HG03457 (cell line): Measurements from ENCODE around the gene PRKAG2.

Experiments used
- ATAC-seq: cut with Tn5 transposase; IDR thresholded peaks from one replicate; pipeline ENCODE4 v1.9.1; 2021; ENCODE audit warnings: moderate number of reproducible peaks; ENCODE audit not compliant: unreplicated experiment

Gene PRKAG2

GRCh38 chr7:151900986-151901621, 24.2 kb upstream of the PRKAG2 start:
- no peak for ATAC-seq

- ATAC-seq = no peak
Measured at GRCh38 chr7:151900591-151900985, 23.7 kb upstream of the PRKAG2 start.

DNA sequence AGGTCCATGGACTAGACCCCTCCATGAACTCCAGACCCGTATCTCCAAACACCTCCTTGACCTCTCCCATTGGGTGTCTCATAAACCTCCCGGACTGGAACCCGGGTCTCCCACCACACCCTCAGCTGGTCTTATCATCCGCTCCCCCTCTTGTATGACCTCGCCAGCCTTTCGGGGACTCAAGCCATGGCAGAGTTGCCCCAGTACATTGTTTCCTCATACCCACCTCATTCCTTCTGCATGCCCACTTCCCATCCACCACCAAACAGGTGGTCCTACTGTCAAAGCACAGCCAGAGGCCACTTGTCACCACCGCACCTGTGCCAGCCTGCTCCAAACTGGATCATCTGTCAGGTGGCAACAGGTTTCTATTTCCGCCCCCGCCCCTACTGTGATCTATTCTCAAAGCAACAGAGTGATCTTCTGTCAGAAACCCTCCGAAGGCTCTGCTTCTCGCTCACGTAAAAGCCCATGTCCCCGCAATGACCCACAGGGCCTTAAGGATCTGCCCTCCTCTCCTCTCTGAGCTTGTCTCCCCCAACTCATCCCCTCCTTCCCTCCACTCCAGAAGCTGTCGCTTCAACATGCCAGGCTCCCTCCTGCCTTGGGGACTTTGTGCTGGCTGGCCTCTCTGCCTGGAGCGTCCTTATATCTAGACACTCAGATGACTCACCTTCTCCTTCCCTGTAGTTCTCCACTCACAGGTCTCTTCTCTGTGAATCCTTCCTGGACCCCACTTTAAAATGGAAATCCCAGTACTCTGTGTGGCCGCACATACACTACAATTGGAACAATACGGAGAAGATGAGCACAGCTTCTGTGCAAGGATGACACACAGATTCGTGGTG, 22.8 kb upstream of the PRKAG2 start:
- ATAC-seq = no peak

DNA sequence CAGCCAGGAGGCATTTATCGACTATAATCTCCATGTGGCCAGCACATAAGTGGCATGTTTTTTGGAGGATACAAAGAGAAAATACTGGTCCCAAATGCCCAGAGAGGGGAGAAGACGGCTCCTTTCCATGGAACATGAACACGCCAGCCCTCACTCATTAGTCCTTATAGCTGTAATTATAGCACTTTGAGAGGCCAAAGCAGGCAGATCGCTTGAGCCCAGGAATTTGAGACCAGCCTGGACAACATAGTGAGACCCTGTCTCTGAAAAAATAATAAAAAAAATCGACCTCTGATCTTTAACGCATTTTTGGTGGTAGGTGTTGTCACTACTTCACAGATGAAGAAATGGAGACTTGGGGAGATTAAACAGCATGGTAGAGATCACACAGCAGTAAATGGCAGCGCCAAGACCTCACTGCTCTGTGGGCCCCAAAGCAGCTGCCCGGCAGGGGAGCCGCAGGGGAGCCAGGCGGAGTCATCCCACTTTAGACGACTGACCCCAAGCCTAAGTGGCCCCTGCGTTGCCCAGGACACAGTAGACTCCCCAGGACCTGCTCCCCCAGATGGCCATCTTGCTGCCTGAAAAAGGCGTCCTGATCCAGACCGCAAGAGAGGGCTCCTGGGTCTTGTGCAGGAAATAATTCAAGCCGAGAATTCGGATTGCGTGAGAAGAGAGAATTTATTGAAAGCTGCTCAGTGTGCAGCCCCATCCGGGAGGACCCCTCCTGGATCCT, 21.2 kb upstream of the PRKAG2 start:
- ATAC-seq = no peak

- no peak for ATAC-seq
Measured at GRCh38 chr7:151897161-151897731, 20.3 kb upstream of the PRKAG2 start.

DNA sequence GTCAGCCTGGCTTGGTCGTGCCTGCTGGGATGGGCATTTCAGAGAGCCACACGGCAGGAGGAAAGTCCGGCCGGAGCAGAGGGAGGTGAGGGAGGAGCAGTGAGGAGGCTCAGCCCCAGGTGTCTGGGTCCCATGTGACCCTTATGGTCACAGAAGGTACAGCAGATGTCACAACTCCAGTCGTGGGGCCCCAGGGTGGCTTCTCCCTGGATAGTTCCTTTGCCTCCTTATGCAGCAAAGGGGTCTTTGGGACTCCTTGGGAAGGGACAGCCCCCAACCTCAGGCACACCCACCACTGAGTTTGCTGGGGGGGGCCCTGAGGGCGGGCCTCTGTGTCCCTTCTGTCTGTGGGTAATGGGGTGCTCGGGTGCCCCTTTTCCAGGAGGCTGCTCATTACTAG, 19.6 kb upstream of the PRKAG2 start:
- no peak for ATAC-seq

GRCh38 chr7:151896086-151896485, 19.2 kb upstream of the PRKAG2 start:
- ATAC-seq = no peak

GRCh38 chr7:151895631-151896031, 18.7 kb upstream of the PRKAG2 start:
- ATAC-seq = no peak

DNA sequence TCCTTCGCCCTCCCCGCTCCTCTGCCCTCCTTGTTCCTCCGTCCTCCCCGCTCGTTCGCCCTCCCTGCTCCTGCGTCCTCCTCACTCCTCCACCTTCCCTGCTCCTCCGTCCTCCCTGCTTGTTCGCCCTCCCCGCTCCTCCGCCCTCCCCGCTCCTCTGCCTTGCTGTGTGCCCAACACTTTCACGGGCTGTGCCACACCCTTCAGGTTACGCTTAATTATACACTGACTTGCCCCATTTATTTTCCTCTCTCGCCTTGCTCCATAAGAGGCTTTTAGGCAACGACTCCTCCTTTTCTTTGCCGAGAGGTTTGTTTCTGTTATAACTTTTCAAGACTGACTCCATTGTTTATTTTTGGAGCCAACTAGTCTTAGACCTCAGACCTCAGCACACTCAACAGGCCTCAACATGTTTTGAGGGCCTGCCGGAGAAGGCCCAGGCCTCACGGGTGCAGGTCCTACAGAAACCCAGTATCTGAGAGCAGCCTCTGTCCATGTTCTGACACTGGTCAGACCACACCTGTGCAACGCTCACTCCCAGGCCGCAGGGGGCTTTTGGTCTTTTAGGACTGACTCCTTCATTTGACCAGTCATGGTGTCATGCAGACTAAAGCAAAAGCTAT, 18.2 kb upstream of the PRKAG2 start:
- ATAC-seq = no peak

GRCh38 chr7:151894111-151895007, 17.4 kb upstream of the PRKAG2 start:
- no peak for ATAC-seq

GRCh38 chr7:151893405-151893923, 16.5 kb upstream of the PRKAG2 start:
- ATAC-seq = no peak

GRCh38 chr7:151891753-151892152, 14.8 kb upstream of the PRKAG2 start:
- no peak for ATAC-seq

DNA sequence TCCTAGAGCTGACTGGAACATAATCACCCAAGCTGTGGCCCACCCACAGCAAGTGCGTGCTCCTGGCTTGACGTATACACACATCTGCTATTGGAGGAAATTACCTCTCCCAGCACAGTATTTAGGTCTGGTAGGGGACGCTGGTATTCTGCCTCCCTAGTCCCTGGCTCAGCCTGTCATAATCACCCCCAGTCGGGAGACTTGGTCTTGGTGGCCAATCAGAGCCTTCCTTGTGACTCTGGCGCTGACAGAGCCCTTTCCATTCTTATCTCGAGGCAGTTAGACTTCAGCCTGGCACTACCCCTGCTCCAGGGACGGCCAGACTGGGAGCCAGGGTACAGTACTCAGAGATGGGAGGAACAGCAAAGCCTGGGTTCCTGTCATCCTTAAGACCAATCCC, 14.3 kb upstream of the PRKAG2 start:
- ATAC-seq = no peak

DNA sequence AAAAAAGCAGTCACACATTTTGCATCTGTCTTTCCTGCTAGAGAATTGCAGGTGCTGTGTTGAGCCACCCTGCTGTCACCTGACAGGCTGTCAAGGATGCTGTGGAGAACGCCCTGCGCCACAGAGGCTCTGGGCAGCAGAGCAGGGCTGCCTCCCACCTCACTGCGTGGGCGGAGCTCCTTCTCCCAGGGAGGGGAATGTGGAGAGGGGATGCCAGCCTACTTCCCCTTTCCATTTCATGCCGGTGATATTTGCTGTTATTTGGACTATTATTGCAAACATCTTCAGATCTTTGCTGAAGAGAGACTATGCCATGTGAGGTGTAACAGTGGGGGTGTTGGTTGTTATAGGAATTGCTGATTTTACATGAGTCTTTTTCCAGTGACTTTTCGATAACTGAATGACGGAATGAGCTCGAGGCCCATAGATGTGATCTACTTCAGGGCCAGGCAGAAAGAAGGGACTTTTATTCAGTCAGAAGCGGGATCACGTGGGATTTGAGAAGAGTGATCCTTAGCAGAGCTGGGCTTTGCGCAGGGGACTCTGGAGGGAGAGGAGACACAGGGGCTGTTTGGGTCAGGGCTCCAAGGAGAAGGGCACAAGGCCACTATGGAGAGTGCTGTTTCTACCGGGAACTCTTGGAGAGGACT, 13.6 kb upstream of the PRKAG2 start:
- no peak for ATAC-seq

GRCh38 chr7:151889406-151890354, 12.8 kb upstream of the PRKAG2 start:
- no peak for ATAC-seq

DNA sequence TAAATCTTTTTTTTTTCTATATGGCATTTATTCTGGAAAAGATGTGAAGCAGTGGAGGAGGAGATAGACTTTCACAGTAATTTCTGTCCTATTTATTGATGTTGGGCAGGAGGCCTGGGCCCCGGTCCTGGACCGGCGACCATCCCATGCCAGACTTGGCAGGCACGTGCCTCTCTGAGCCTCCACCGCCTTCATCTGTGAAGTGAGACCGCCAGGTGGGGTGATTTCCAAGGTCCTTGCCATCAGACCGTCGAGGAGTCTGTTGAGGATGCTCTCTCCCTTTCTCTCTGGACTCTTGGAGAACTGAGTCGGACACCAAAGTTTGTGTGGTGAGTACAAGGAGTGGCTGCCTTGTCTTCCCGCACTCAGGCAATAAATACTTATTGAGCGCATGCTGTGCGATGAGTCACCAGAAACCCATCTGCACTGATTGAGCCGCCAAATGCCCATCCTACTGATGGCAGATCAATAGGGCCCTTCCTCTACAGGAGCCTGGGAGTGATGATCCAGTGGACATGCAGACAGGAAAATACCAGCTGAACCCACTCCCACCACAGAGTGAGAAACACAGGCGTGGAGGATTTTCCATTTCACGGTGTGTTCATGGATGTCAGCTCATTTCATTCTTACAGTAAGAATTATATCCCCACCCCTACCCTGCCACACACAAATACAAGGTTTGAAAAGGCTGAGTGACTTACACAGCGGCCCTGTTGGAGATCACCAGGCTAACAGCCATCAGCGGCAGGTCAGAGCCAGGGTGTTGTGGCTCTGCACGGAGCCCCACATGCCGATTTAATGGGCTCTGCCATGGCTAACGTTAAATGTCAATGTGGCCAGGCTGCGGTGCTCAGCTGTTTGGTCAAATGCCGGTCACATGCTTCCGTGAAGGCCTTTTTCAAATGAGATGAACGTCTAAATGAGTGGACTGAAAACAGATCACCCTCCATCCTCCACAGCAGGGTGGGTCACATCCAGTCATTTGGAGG, 11.5 kb upstream of the PRKAG2 start:
- ATAC-seq = no peak

GRCh38 chr7:151886783-151887182, 9.9 kb upstream of the PRKAG2 start:
- no peak for ATAC-seq
